Measurements from ENCODE around the gene LY6G5B. TPM values are rescaled to one million over a fixed set of nuclear protein-coding genes. Genes with fewer than 3 reads are reported as not detected.

Gene LY6G5B
- total and polyA plus RNA-seq, 2 donors (not counting 3 experiments of a cell fraction or from before 2014, with no cell fraction given): 15.4 to 25.0 TPM

GRCh38 chr6:31690231-31691077, 20.7 kb downstream of the LY6G5B start:
- no peaks in the 10 kb centered on the region for H3K9me3 ChIP-seq (replicated peaks; ENCODE audit: control insufficient read depth, insufficient read depth, low read length)
- TF ChIP-seq MYC (IDR thresholded peaks at IDR 0.05; ENCODE audit: low read depth, low read length) (no peak), POLR2A (IDR thresholded peaks at IDR 0.05; ENCODE audit: low read depth, low read length) (no peak), GATA2 (IDR thresholded peaks at IDR 0.05; ENCODE audit: insufficient read depth, insufficient read length, low read depth, low read length) (no peak), EZH2 (IDR thresholded peaks at IDR 0.05; ENCODE audit: borderline replicate concordance, low read depth, low read length, severe bottlenecking) (no peak), POLR2AphosphoS5 (IDR thresholded peaks at IDR 0.05; ENCODE audit: insufficient read depth, low read depth, low read length) (no peak), CTCF (IDR thresholded peaks at IDR 0.05; ENCODE audit: extremely low read depth in 1 of 2, insufficient read depth in 1 of 2, low read depth in 1 of 2, low read length in 2 of 2) (no peak), JUN (IDR thresholded peaks at IDR 0.05; ENCODE audit: borderline replicate concordance, insufficient read depth, insufficient read length, low read depth) (no peak), FOS (IDR thresholded peaks at IDR 0.05; ENCODE audit: borderline replicate concordance, insufficient read depth, low read length) (no peak)
- TF ChIP-seq, protein P1, sequence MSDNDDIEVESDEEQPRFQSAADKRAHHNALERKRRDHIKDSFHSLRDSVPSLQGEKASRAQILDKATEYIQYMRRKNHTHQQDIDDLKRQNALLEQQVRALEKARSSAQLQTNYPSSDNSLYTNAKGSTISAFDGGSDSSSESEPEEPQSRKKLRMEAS (IDR thresholded peaks at IDR 0.05; ENCODE audit: insufficient read depth, insufficient read length): no peak
- H3K27ac ChIP-seq (ENCODE audit: insufficient read depth, low read depth, low read length): no peak overlapping the region
- POLR2A ChIA-PET: interaction anchor here (1.5 kb wide), 1 partner anchor 137 kb away, joined by 4 read pairs; the partner anchor contains the start of gene HSPA1B
- no peak overlapping the region for H3K4me2 ChIP-seq (ENCODE audit: insufficient read depth, low read length)
- BruUV-seq (replicated peaks): no TSS peak
- no peaks in the 10 kb centered on the region for H3K9me1 ChIP-seq (replicated peaks; ENCODE audit: control insufficient read depth, extremely low read depth, insufficient read depth, low read length)
- no peaks in the 10 kb centered on the region for H3K27me3 ChIP-seq (ENCODE audit: control insufficient read depth in 2 of 2, insufficient read depth in 2 of 2, low read length in 2 of 2)
- no peak overlapping the region for H3K9ac ChIP-seq (replicated peaks; ENCODE audit: extremely low read depth, insufficient read depth, low read length)
- dilution Hi-C loops (cut with MboI; ENCODE audit: extremely low pct_ligation_motif_present, low sequenced_read_pairs) (no loop called here), intact Hi-C loops (cut with micrococcal nuclease) (no loop called here)
- FAIRE-seq: peak; percentile 49
- H3K4me1 ChIP-seq (ENCODE audit: control insufficient read depth, extremely low read depth, insufficient read depth, low read length): peaks cover 10% of the 10 kb centered on the region
- peaks cover 6 to 48% of the 10 kb centered on the region in 2 experiments for H3K36me3 ChIP-seq (ENCODE audit: control insufficient read depth in 2 of 2, extremely low read depth in 1 of 2, insufficient read depth in 2 of 2, low read length in 2 of 2)
- no peaks in the 10 kb centered on the region for H4K20me1 ChIP-seq (replicated peaks; ENCODE audit: control insufficient read depth, extremely low read depth, insufficient read depth, low read length)
- DNase-seq (ENCODE audit: low read depth, low spot score): peak; percentile 17
- H3K79me2 ChIP-seq (ENCODE audit: control insufficient read depth, insufficient read depth, low read length): no peaks in the 10 kb centered on the region
- CTCF ChIA-PET: interaction anchor here (0.6 to 2.1 kb wide), 10 partner anchors 10 to 200 kb away, joined by 3 to 12 read pairs (median 4); partner anchors contain the start of genes BAG6, LSM2 and LY6G5C
- H2AFZ ChIP-seq (ENCODE audit: low read depth, low read length): no peak overlapping the region
- no peak overlapping the region for H3K4me3 ChIP-seq (replicated peaks in 1 of 3; ENCODE audit: insufficient read depth in 1 of 3, low read depth in 1 of 3, low read length in 3 of 3)
